Natural killer cell (primary cell): ENCODE data around the gene HOATZ. TPM values are rescaled to one million over a fixed set of nuclear protein-coding genes. Genes with fewer than 3 reads are reported as not detected.

Experiments used
- ATAC-seq, 3 donors: fragments of 150-1000 bp in 2 of 3; fragments of 200-7000 bp in 1 of 3; cut with Tn5 transposase; 1 replicate in 1 of 3; 2 replicates in 2 of 3; pipeline ENCODE4 v1.10.0; 2021; ENCODE audit warnings: mild to moderate bottlenecking in 2 of 3, moderate library complexity in 2 of 3
- DNase-seq, 2 donors: peaks; one replicate each; pipeline versions ENCODE4 v3.0.0 to v3.0.0-alpha.2; 2013 to 2021; ENCODE audit warnings: mixed read lengths in 1 of 2
- H3K27ac ChIP-seq: one replicate; pipeline ENCODE4 v1.5.1; 2013; ENCODE audit warnings: mild to moderate bottlenecking, low read length
- H3K27me3 ChIP-seq: one replicate; pipeline ENCODE4 v1.6.1; 2013; ENCODE audit warnings: low read length; ENCODE audit not compliant: control insufficient read depth, insufficient read depth
- H3K36me3 ChIP-seq: one replicate; pipeline ENCODE4 v1.6.1; 2013; ENCODE audit warnings: low read length; ENCODE audit not compliant: control insufficient read depth, insufficient read depth
- H3K4me1 ChIP-seq: one replicate; pipeline ENCODE4 v1.6.1; 2013; ENCODE audit warnings: low read length; ENCODE audit not compliant: control insufficient read depth, insufficient read depth
- H3K4me3 ChIP-seq: one replicate; pipeline ENCODE4 v1.5.1; 2013; ENCODE audit warnings: low read length
- H3K9me3 ChIP-seq: one replicate; pipeline ENCODE4 v1.6.1; 2013; ENCODE audit warnings: low read length; ENCODE audit not compliant: control insufficient read depth, insufficient read depth
- H3K27ac Mint-ChIP-seq, 2 donors: one replicate each; pipeline ENCODE4 v1.8.0; 2022; ENCODE audit warnings: mild to moderate bottlenecking in 2 of 2, mixed read lengths in 2 of 2, moderate library complexity in 1 of 2
- H3K27me3 Mint-ChIP-seq, 2 donors: one replicate each; pipeline ENCODE4 v1.8.0; 2022; ENCODE audit warnings: low read depth in 2 of 2, mixed read lengths in 2 of 2
- H3K36me3 Mint-ChIP-seq: one replicate; pipeline ENCODE4 v1.8.0; 2022; ENCODE audit warnings: mixed read lengths
- H3K4me1 Mint-ChIP-seq, 2 donors: one replicate each; pipeline ENCODE4 v1.8.0; 2022; ENCODE audit warnings: mixed read lengths in 2 of 2
- H3K4me3 Mint-ChIP-seq: one replicate; pipeline ENCODE4 v1.8.0; 2022; ENCODE audit warnings: mild to moderate bottlenecking, moderate library complexity, mixed read lengths
- H3K9me3 Mint-ChIP-seq, 2 donors: one replicate each; pipeline ENCODE4 v1.8.0; 2022; ENCODE audit warnings: mixed read lengths in 2 of 2
- CTCF ChIP-seq: fragments of 200-600 bp; IDR thresholded peaks from one replicate; pipeline ENCODE4 v1.8.0; 2022; ENCODE audit warnings: antibody characterized with exemption
- WGBS: methylation state at CpG from one replicate; pipeline ENCODE4 v1.1.7; 2013; ENCODE audit warnings: missing lambda C conversion rate; ENCODE audit not compliant: insufficient coverage; 5-methylcytosine and 5-hydroxymethylcytosine counted together
- intact Hi-C: fragments of 100-400 bp; cut with micrococcal nuclease; formaldehyde crosslinking; loops from one replicate; pipeline ENCODE4 v1.14.2; 2022
- total RNA-seq, 4 donors: library from RNA; stranded (reverse); fragments of 120-200 nt in 1 of 4; gene quantifications; one replicate each; pipeline versions ENCODE4 v1.2.3 to v1.2.4, GENCODE V29; 2013 to 2022

The HOATZ gene
- total RNA-seq, 3 donors from 2014 or later (not counting 1 experiment from before 2014, with no cell fraction given): not detected

- H3K27ac Mint-ChIP-seq: no peak overlapping the region
- peaks cover 0 to 10% of the 10 kb centered on the region in 2 donors for H3K4me1 Mint-ChIP-seq
- H3K27me3 Mint-ChIP-seq: peaks cover 5 to 7% of the 10 kb centered on the region in 2 donors
- Histone ChIP-seq H3K9me3 (no peaks in the 10 kb centered on the region), H3K4me1 (no peaks in the 10 kb centered on the region), H3K4me3 (no peak overlapping the region), H3K27me3 (no peaks in the 10 kb centered on the region), H3K36me3 (no peaks in the 10 kb centered on the region), H3K27ac (no peak overlapping the region)
- no peak for ATAC-seq
- H3K36me3 Mint-ChIP-seq: no peaks in the 10 kb centered on the region
- intact Hi-C loops: no loop called here
- DNase-seq: no peak
- no peaks in the 10 kb centered on the region for H3K9me3 Mint-ChIP-seq
- 54% methylated on average over 6 of the region's 6 CpGs for WGBS
- TF ChIP-seq CTCF: no peak
- H3K4me3 Mint-ChIP-seq: no peak overlapping the region
Measured at GRCh38 chr11:111571829-111572501, 57.4 kb downstream of the HOATZ start.

GRCh38 chr11:111572581-111572980, 58.0 kb downstream of the HOATZ start:
- Mint-ChIP-seq H3K4me1 (peaks cover 0 to 10% of the 10 kb centered on the region in 2 donors), H3K4me3 (no peak overlapping the region), H3K27ac (no peak overlapping the region), H3K36me3 (no peaks in the 10 kb centered on the region), H3K27me3 (peaks cover 5 to 7% of the 10 kb centered on the region in 2 donors), H3K9me3 (no peaks in the 10 kb centered on the region)
- DNase-seq (no peak), ATAC-seq (no peak)
- Histone ChIP-seq H3K27me3 (no peaks in the 10 kb centered on the region), H3K4me3 (no peak overlapping the region), H3K36me3 (no peaks in the 10 kb centered on the region), H3K9me3 (no peaks in the 10 kb centered on the region), H3K4me1 (no peaks in the 10 kb centered on the region), H3K27ac (no peak overlapping the region)
- intact Hi-C loops: no loop called here
- 94% methylated on average over 3 of the region's 3 CpGs for WGBS
- TF ChIP-seq CTCF: no peak

- Histone ChIP-seq H3K36me3 (no peaks in the 10 kb centered on the region), H3K4me3 (no peak overlapping the region), H3K9me3 (no peaks in the 10 kb centered on the region), H3K27ac (no peak overlapping the region), H3K4me1 (no peaks in the 10 kb centered on the region), H3K27me3 (no peaks in the 10 kb centered on the region)
- ATAC-seq (no peak), DNase-seq (no peak)
- intact Hi-C loops: no loop called here
- Mint-ChIP-seq H3K36me3 (no peaks in the 10 kb centered on the region), H3K4me1 (peaks cover 0 to 10% of the 10 kb centered on the region in 2 donors), H3K9me3 (no peaks in the 10 kb centered on the region), H3K27ac (peak overlapping the region in 1 of 2 donors; percentile 77), H3K4me3 (peak overlapping the region; percentile 70), H3K27me3 (peaks cover 5 to 7% of the 10 kb centered on the region in 2 donors)
- WGBS: 66% methylated on average over 4 of the region's 4 CpGs
- TF ChIP-seq CTCF: no peak
Measured at GRCh38 chr11:111573821-111574249, 59.3 kb downstream of the HOATZ start.
